Suppressor macrophage (primary cell): ENCODE data around the gene MVK.

ENCODE experiments used
- DNase-seq, 4 experiments: peaks; one replicate each; pipeline ENCODE4 v3.0.0-alpha.2; 2020 to 2022
- total RNA-seq, 17 experiments: gene quantifications; one replicate each; lab custom pipeline; 2026; ENCODE audit warnings: mixed read lengths in 6 of 17, inconsistent platforms in 3 of 17; lab: John Stamatoyannopoulos, UW

The MVK gene
- total RNA-seq: 10.4 to 47.1 (median 25.1) reads per million in 17 experiments

- peak; percentile 99 to 100 (median 99) for DNase-seq
These were observed at the start of gene MVK, which contains the start of gene MMAB for GRCh38 chr12:109573029-109573913. MVK (plus strand) TSS chr12:109573794; CDS start chr12:109574823, 1,029 bp downstream. MMAB (minus strand) TSS chr12:109573504; CDS start chr12:109573480, 24 bp downstream.

GRCh38 chr12:109524466-109525278 lies 48.9 kb upstream of the MVK start:
- DNase-seq: no peak

GRCh38 chr12:109525279-109525585 lies 48.4 kb upstream of the MVK start:
- DNase-seq: no peak

- DNase-seq: no peak
These were observed 46.0 kb upstream of the MVK start for GRCh38 chr12:109527489-109528123.

- no peak for DNase-seq
These were observed 43.6 kb upstream of the MVK start for GRCh38 chr12:109529691-109530640.

- DNase-seq: no peak
These were observed 42.2 kb upstream of the MVK start for GRCh38 chr12:109531411-109531810.

- no peak for DNase-seq
These were observed 40.7 kb upstream of the MVK start for GRCh38 chr12:109532721-109533486.

- no peak for DNase-seq
These were observed 40.2 kb upstream of the MVK start for GRCh38 chr12:109533487-109533740.

- no peak for DNase-seq
These were observed 39.1 kb upstream of the MVK start for GRCh38 chr12:109534456-109534855.

GRCh38 chr12:109535231-109535862 lies 38.2 kb upstream of the MVK start:
- no peak for DNase-seq

- DNase-seq: no peak
These were observed 37.7 kb upstream of the MVK start for GRCh38 chr12:109535863-109536250.

- no peak for DNase-seq
These were observed 36.5 kb upstream of the MVK start for GRCh38 chr12:109537136-109537535.

- no peak for DNase-seq
These were observed 35.3 kb upstream of the MVK start for GRCh38 chr12:109538191-109538863.

- DNase-seq: no peak
These were observed 34.1 kb upstream of the MVK start for GRCh38 chr12:109539508-109539907.

GRCh38 chr12:109540526-109541412 lies 32.8 kb upstream of the MVK start:
- no peak for DNase-seq

GRCh38 chr12:109541413-109541726 lies 32.2 kb upstream of the MVK start:
- no peak for DNase-seq

- DNase-seq: no peak
These were observed 31.6 kb upstream of the MVK start for GRCh38 chr12:109542014-109542413.

GRCh38 chr12:109542876-109543275 lies 30.7 kb upstream of the MVK start:
- DNase-seq: no peak

GRCh38 chr12:109544955-109545531 lies 28.6 kb upstream of the MVK start:
- DNase-seq: no peak
